Endothelial cell of umbilical vein (primary cell): Measurements from ENCODE around the gene SLC43A1. TPM values are rescaled to one million over a fixed set of nuclear protein-coding genes. Genes with fewer than 3 reads are reported as not detected.

Experiments
- BruUV-seq: library from RNA; stranded (reverse); fragments of 400-500 nt; replicated peaks from 2 replicates; lab custom pipeline; 2021; lab: Mats Ljungman, UMichigan
- CTCF ChIA-PET: fragments of 300-600, 350-600 bp; sonication (Branson Sonifier 250); formaldehyde crosslinking; loops from one replicate; lab custom pipeline; 2021; ENCODE audit warnings: antibody characterized with exemption, inconsistent platforms; lab: Charles Lee
- POLR2A ChIA-PET: fragments of 300-600, 350-600 bp; sonication (Branson Sonifier 250); formaldehyde crosslinking; loops from one replicate; lab custom pipeline; 2021; ENCODE audit warnings: antibody characterized with exemption, inconsistent platforms; lab: Charles Lee
- DNase-seq: peaks from one replicate; pipeline ENCODE4 v3.0.0-alpha.2; 2011; ENCODE audit warnings: low read depth, low spot score
- FAIRE-seq: peaks from 2 replicates; lab custom pipeline; 2011; peaks lifted over from hg19 to GRCh38; lab: Jason Lieb, UNC
- H2AFZ ChIP-seq: 2 replicates; pipeline ENCODE4 v1.6.0; 2012; ENCODE audit warnings: low read depth, low read length, control low read depth, inconsistent platforms
- H3K27ac ChIP-seq: 2 replicates; pipeline ENCODE4 v1.5.1; 2011; ENCODE audit warnings: low read depth, mild to moderate bottlenecking, control low read depth, low read length, moderate library complexity; ENCODE audit not compliant: insufficient read depth
- H3K27me3 ChIP-seq, 2 experiments: 2 replicates each; pipeline versions ENCODE4 v1.6.0 to v1.6.1; 2011; ENCODE audit warnings: low read length in 2 of 2, mixed read lengths in 1 of 2; ENCODE audit not compliant: control insufficient read depth in 2 of 2, insufficient read depth in 2 of 2
- H3K36me3 ChIP-seq, 2 experiments: 2 replicates in 1 of 2; 3 replicates in 1 of 2; pipeline ENCODE4 v1.5.1; 2011; ENCODE audit warnings: low read length in 2 of 2, mild to moderate bottlenecking in 1 of 2, moderate library complexity in 1 of 2; ENCODE audit not compliant: control insufficient read depth in 2 of 2, insufficient read depth in 2 of 2; ENCODE audit errors: extremely low read depth in 1 of 2
- H3K4me1 ChIP-seq: 3 replicates; pipeline ENCODE4 v1.5.1; 2011; ENCODE audit warnings: mild to moderate bottlenecking, low read length; ENCODE audit not compliant: control insufficient read depth, insufficient read depth; ENCODE audit errors: extremely low read depth
- H3K4me2 ChIP-seq: 2 replicates; pipeline ENCODE4 v1.6.1; 2011; ENCODE audit warnings: low read length, control low read depth, mixed read lengths; ENCODE audit not compliant: insufficient read depth
- H3K4me3 ChIP-seq, 3 experiments: fragments of 200-600 bp in 1 of 3; sonication (generic), shearing (Covaris generic) in 1 of 3; replicated peaks in 1 of 3; 2 replicates each; pipeline ENCODE4 v1.5.1; 2011 to 2016; ENCODE audit warnings: control low read depth in 3 of 3, low read length in 3 of 3, mild to moderate bottlenecking in 2 of 3, inconsistent platforms in 1 of 3, low read depth in 1 of 3, moderate library complexity in 1 of 3; ENCODE audit not compliant: insufficient read depth in 1 of 3
- H3K79me2 ChIP-seq: 2 replicates; pipeline ENCODE4 v1.6.0; 2012; ENCODE audit warnings: low read length, inconsistent platforms; ENCODE audit not compliant: control insufficient read depth, insufficient read depth
- H3K9ac ChIP-seq: replicated peaks from 2 replicates; pipeline ENCODE3; 2011; ENCODE audit warnings: low read length, control low read depth; ENCODE audit not compliant: insufficient read depth; ENCODE audit errors: extremely low read depth
- H3K9me1 ChIP-seq: replicated peaks from 3 replicates; pipeline ENCODE4 v1.6.0; 2011; ENCODE audit warnings: mild to moderate bottlenecking, low read length; ENCODE audit not compliant: control insufficient read depth, insufficient read depth; ENCODE audit errors: extremely low read depth
- H3K9me3 ChIP-seq: replicated peaks from 2 replicates; pipeline ENCODE4 v1.5.1; 2012; ENCODE audit warnings: low read length, inconsistent platforms; ENCODE audit not compliant: control insufficient read depth, insufficient read depth
- H4K20me1 ChIP-seq: replicated peaks from 2 replicates; pipeline ENCODE3; 2011; ENCODE audit warnings: mild to moderate bottlenecking, low read length; ENCODE audit not compliant: control insufficient read depth, insufficient read depth; ENCODE audit errors: extremely low read depth
- FOS ChIP-seq: IDR thresholded peaks from 2 replicates; pipeline ENCODE4 v1.6.1; 2011; ENCODE audit warnings: mild to moderate bottlenecking, low read length, moderate library complexity, borderline replicate concordance; ENCODE audit not compliant: insufficient read depth
- MAX ChIP-seq: IDR thresholded peaks from 2 replicates; pipeline ENCODE4 v1.6.1; 2011; ENCODE audit not compliant: insufficient read depth, insufficient read length
- POLR2A ChIP-seq: IDR thresholded peaks from 2 replicates; pipeline ENCODE4 v1.6.1; 2012; ENCODE audit warnings: low read depth, mild to moderate bottlenecking, control low read depth, low read length
- POLR2AphosphoS5 ChIP-seq: IDR thresholded peaks from 2 replicates; pipeline ENCODE4 v1.6.1; 2012; ENCODE audit warnings: low read depth, mild to moderate bottlenecking, control low read depth, low read length, moderate library complexity; ENCODE audit not compliant: insufficient read depth
- dilution Hi-C: fragments of 300-500 bp; cut with MboI; formaldehyde crosslinking; loops from one replicate; pipeline ENCODE4 v1.15.0; 2019; ENCODE audit warnings: low sequenced_read_pairs; ENCODE audit not compliant: extremely low pct_ligation_motif_present
- intact Hi-C: fragments of 100-400 bp; cut with micrococcal nuclease; formaldehyde crosslinking; loops from one replicate; pipeline ENCODE4 v1.10.0; 2022
- polyA plus RNA-seq, 4 experiments: library from polyadenylated mRNA; depleted of rRNA in 3 of 4; stranded (reverse) in 3 of 4; unstranded in 1 of 4; fragments of >200 nt; gene quantifications; 2 replicates each; pipeline versions ENCODE4 v1.2.1 to v1.2.3, GENCODE V29; 2011 to 2012; ENCODE audit warnings: missing spikeins in 1 of 4
- total RNA-seq: library from RNA; stranded (reverse); gene quantifications from 2 replicates; pipeline ENCODE4 v1.2.3, GENCODE V29; 2021
- TF ChIP-seq, protein P1 (sequence below), 2 donors: IDR thresholded peaks; 1 replicate in 1 of 2; 2 replicates in 1 of 2; pipeline ENCODE4 v1.5.1; 2011; ENCODE audit warnings: low read length in 2 of 2, mild to moderate bottlenecking in 2 of 2, moderate library complexity in 2 of 2, control low read depth in 1 of 2, inconsistent platforms in 1 of 2, low read depth in 1 of 2; ENCODE audit not compliant: insufficient read depth in 1 of 2; ENCODE audit errors: extremely low read depth in 1 of 2

SLC43A1 gene
- total and polyA plus RNA-seq, 2 donors (not counting 3 experiments of a cell fraction or from before 2014, with no cell fraction given) = 13.7 to 19.5 TPM

- Histone ChIP-seq H2AFZ (peak within 1 kb of the TSS; percentile 90), H3K79me2 (peaks cover 18% of the 10 kb centered on the region), H3K9ac (peak within 1 kb of the TSS; percentile 69), H3K27ac (peak within 1 kb of the TSS; percentile 48), H4K20me1 (no peaks in the 10 kb centered on the region), H3K4me2 (peak within 1 kb of the TSS; percentile 96), H3K9me3 (no peaks in the 10 kb centered on the region), H3K4me1 (peaks cover 21% of the 10 kb centered on the region), H3K27me3 (peaks cover 0 to 2% of the 10 kb centered on the region in 2 experiments), H3K36me3 (peaks cover 2 to 6% of the 10 kb centered on the region in 2 experiments), H3K4me3 (peak within 1 kb of the TSS; percentile 53 to 74 (median 69)), H3K9me1 (no peaks in the 10 kb centered on the region)
- TF ChIP-seq, protein P1, sequence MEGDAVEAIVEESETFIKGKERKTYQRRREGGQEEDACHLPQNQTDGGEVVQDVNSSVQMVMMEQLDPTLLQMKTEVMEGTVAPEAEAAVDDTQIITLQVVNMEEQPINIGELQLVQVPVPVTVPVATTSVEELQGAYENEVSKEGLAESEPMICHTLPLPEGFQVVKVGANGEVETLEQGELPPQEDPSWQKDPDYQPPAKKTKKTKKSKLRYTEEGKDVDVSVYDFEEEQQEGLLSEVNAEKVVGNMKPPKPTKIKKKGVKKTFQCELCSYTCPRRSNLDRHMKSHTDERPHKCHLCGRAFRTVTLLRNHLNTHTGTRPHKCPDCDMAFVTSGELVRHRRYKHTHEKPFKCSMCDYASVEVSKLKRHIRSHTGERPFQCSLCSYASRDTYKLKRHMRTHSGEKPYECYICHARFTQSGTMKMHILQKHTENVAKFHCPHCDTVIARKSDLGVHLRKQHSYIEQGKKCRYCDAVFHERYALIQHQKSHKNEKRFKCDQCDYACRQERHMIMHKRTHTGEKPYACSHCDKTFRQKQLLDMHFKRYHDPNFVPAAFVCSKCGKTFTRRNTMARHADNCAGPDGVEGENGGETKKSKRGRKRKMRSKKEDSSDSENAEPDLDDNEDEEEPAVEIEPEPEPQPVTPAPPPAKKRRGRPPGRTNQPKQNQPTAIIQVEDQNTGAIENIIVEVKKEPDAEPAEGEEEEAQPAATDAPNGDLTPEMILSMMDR (IDR thresholded peaks at IDR 0.05; ENCODE audit: extremely low read depth in 1 of 2, insufficient read depth in 1 of 2, low read depth in 1 of 2, low read length in 2 of 2) = no peak
- TF ChIP-seq POLR2A = peak; percentile 45
- TF ChIP-seq POLR2AphosphoS5 = peak; percentile 67
- TF ChIP-seq MAX = peak; percentile 86
- no peak for TF ChIP-seq FOS
- intact Hi-C loops (loop anchor here (1.0 kb wide), 3 partner anchors 35 to 126 kb away; partner anchors contain the start of gene CLP1), dilution Hi-C loops (no loop called here)
- DNase-seq (peak; percentile 96), FAIRE-seq (peak; percentile 96)
- ChIA-PET CTCF (interaction anchor here (1.0 to 10.9 kb wide), 7 partner anchors 15 to 185 kb away, joined by 3 to 316 read pairs (median 10); partner anchors contain the start of genes RTN4RL2, SLC43A1 and UBE2L6), POLR2A (interaction anchor here (1.5 kb wide), 1 partner anchor 110 kb away, joined by 3 read pairs; no protein-coding TSS in a partner anchor)
- TSS peak; percentile 75 for BruUV-seq
Observed at GRCh38 chr11:57530596-57531507, 15.3 kb upstream of the SLC43A1 start, which contains the start of gene TIMM10. Gene TIMM10 (minus strand): TSS chr11:57530754. CDS start chr11:57530189, 565 bp downstream.
